Tibial nerve (tissue), 4 donors: ENCODE data around the gene COL27A1. TPM values are rescaled to one million over a fixed set of nuclear protein-coding genes. Genes with fewer than 3 reads are reported as not detected.
"Not testable (repeated sequence)": the region's sequence is repeated elsewhere in the genome, so short reads cannot be mapped to it uniquely, and the experiment has no call there.

Experiments
- DNase-seq, 2 donors: peaks; one replicate each; pipeline ENCODE4 v3.0.0-alpha.2; 2019; ENCODE audit warnings: low spot score in 2 of 2
- H3K27ac ChIP-seq, 4 donors: fragments of 200-600 bp; sonication (generic) in 3 of 4; one replicate each; pipeline ENCODE4 v1.5.1; 2017 to 2019; ENCODE audit warnings: mild to moderate bottlenecking in 1 of 4
- H3K27me3 ChIP-seq, 2 donors: fragments of 200-600 bp; sonication (generic) in 1 of 2; one replicate each; pipeline versions ENCODE4 v1.5.1 to v1.6.0; 2017 to 2019
- H3K36me3 ChIP-seq, 3 donors: fragments of 200-600 bp; sonication (generic); one replicate each; pipeline ENCODE4 v1.5.1; 2018 to 2019
- H3K4me1 ChIP-seq, 4 donors: fragments of 200-600 bp; sonication (generic) in 3 of 4; one replicate each; pipeline ENCODE4 v1.5.1; 2017 to 2019
- H3K4me3 ChIP-seq, 4 donors: fragments of 200-600 bp; sonication (generic) in 3 of 4; one replicate each; pipeline ENCODE4 v1.5.1; 2017 to 2019; ENCODE audit warnings: mild to moderate bottlenecking in 1 of 4, moderate library complexity in 1 of 4
- H3K9me3 ChIP-seq, 4 donors: fragments of 200-600 bp; sonication (generic) in 3 of 4; one replicate each; pipeline ENCODE4 v1.5.1; 2017 to 2019
- EP300 ChIP-seq, 2 donors: sonication (generic); formaldehyde crosslinking; IDR thresholded peaks; one replicate each; pipeline ENCODE4 v1.6.1; 2017; ENCODE audit warnings: antibody characterized with exemption in 2 of 2, mild to moderate bottlenecking in 1 of 2
- POLR2A ChIP-seq, 2 donors: fragments of 450-650 bp; IDR thresholded peaks; one replicate each; pipeline ENCODE4 v1.6.1; 2017; ENCODE audit warnings: antibody characterized with exemption in 2 of 2, mild to moderate bottlenecking in 2 of 2, moderate library complexity in 2 of 2
- WGBS, 2 donors: methylation state at CpG; one replicate each; pipeline ENCODE4 v1.1.5; 2018; 5-methylcytosine and 5-hydroxymethylcytosine counted together
- total RNA-seq, 4 donors: library from RNA; depleted of rRNA; stranded (reverse); fragments of >200 nt; gene quantifications; one replicate each; pipeline ENCODE4 v1.1.0, GENCODE V29; 2016
- TF ChIP-seq, protein P1 (sequence below), 5 experiments: fragments of 200-600 bp in 3 of 5; fragments of 450-650 bp in 2 of 5; sonication (generic) in 3 of 5; IDR thresholded peaks; one replicate each; pipeline ENCODE4 v1.5.1; 2016 to 2019; ENCODE audit warnings: antibody characterized with exemption in 5 of 5, mild to moderate bottlenecking in 3 of 5, moderate library complexity in 2 of 5

The COL27A1 gene
- total RNA-seq, 4 donors from 2014 or later = 14.9 to 55.8 (median 27.7) TPM

DNA sequence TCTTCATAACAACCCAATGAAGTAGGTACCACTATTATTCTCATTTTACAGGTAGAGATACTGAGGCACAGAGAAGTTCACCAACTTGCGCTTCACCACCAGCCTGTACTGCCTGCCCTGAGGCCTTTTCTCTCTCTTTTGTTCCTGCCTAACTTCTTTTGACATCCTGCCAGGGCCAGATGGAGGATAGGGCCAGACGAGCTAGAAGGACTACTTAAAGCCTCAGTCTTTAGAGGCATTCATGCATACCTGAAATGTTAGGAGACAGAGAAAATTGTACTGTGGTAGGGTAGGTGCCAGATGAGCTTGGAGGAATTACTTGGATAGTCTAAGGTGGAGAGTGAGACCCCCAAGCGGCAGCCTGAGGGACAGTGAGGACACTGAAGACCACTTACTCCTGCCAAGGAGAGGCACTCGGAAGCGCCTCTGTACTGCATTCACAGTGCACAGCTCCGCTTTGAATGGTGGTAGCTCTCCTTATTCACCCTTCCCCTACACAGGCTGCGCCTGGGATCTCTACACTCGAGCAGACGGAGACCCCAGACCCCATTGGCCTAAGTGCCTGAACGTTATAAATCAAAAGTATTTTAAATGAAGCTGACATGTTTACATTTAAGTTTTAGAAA is 161.4 kb downstream of the COL27A1 start:
- H3K36me3 ChIP-seq = peaks cover 0 to 10% (median 0%) of the 10 kb centered on the region in 3 donors
- H3K9me3 ChIP-seq = no peaks in the 10 kb centered on the region
- WGBS, 2 donors = 77 to 78% methylated on average over 10 of the region's 10 CpGs
- DNase-seq = no peak
- peaks cover 0 to 3% of the 10 kb centered on the region in 2 donors for H3K27me3 ChIP-seq
- no peak overlapping the region for H3K4me3 ChIP-seq
- no peak overlapping the region for H3K27ac ChIP-seq
- TF ChIP-seq, protein P1, sequence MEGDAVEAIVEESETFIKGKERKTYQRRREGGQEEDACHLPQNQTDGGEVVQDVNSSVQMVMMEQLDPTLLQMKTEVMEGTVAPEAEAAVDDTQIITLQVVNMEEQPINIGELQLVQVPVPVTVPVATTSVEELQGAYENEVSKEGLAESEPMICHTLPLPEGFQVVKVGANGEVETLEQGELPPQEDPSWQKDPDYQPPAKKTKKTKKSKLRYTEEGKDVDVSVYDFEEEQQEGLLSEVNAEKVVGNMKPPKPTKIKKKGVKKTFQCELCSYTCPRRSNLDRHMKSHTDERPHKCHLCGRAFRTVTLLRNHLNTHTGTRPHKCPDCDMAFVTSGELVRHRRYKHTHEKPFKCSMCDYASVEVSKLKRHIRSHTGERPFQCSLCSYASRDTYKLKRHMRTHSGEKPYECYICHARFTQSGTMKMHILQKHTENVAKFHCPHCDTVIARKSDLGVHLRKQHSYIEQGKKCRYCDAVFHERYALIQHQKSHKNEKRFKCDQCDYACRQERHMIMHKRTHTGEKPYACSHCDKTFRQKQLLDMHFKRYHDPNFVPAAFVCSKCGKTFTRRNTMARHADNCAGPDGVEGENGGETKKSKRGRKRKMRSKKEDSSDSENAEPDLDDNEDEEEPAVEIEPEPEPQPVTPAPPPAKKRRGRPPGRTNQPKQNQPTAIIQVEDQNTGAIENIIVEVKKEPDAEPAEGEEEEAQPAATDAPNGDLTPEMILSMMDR (IDR thresholded peaks at IDR 0.05) = no peak
- no peak for TF ChIP-seq POLR2A (IDR thresholded peaks at IDR 0.05)
- no peak for TF ChIP-seq EP300 (IDR thresholded peaks at IDR 0.05)
- no peaks in the 10 kb centered on the region for H3K4me1 ChIP-seq

DNA sequence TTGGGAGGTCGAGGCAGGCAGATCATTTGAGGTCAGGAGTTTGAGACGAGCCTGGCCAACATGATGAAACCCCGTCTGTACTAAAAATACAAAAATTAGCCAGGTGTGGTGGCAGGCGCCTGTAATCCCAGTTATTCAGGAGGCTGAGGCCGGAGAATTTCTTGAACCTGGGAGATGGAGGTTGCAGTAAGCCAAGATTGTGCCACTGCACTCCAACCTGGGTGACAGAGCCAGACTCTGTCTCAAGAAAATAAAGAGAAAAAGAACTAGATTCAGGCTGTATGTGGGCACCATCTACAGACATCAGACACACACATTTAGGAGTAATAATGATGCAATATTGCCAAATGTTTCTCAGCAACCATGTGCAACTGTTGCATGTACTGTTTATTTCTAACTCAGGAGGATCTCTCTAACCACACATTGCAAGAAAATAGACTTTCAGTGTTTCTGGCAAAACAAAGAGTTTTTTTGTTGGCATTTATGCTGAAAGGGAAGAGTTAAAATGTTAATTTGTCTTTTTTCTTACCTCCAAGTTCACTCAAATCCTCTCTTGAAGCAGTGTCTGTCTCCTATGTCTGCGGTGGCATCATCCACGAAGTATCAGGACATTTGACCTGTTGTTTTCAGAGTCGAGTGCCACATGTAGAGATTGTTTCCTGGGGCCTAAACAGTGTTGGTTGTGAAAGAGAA is 162.5 kb downstream of the COL27A1 start:
- TF ChIP-seq EP300 (IDR thresholded peaks at IDR 0.05) = no peak
- no peak for TF ChIP-seq POLR2A (IDR thresholded peaks at IDR 0.05)
- TF ChIP-seq, protein P1 (IDR thresholded peaks at IDR 0.05) = no peak
- no peak overlapping the region for H3K27ac ChIP-seq
- peaks cover 0 to 3% of the 10 kb centered on the region in 2 donors for H3K27me3 ChIP-seq
- H3K4me1 ChIP-seq = no peaks in the 10 kb centered on the region
- H3K9me3 ChIP-seq = no peaks in the 10 kb centered on the region
- WGBS, 2 donors = 74 to 76% methylated on average over 8 of the region's 8 CpGs
- no peaks in the 10 kb centered on the region for H3K36me3 ChIP-seq
- DNase-seq = no peak
- no peak overlapping the region for H3K4me3 ChIP-seq

DNA sequence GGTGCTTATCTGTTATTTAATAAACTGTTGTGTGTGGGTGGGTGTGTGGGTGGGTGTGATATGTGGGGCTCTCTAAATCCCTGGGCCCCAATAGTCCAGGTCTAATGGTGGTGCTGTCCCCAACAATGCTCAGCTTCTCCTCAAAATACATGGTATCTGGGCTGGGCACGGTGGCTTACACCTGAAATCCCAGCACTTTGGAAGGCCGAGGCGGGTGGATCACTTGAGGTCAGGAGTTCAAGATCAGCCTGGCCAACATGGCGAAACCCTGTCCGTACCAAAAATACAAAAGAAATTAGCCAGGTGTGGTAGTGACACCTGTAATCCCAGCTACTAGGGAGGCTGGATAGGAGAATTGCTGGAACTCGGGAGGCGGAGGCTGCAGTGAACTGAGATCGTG is 163.1 kb downstream of the COL27A1 start:
- no peak for DNase-seq
- WGBS, 2 donors = 85 to 87% methylated on average over 8 of the region's 8 CpGs
- Histone ChIP-seq H3K4me1 (no peaks in the 10 kb centered on the region), H3K9me3 (no peaks in the 10 kb centered on the region), H3K27me3 (peaks cover 0 to 3% of the 10 kb centered on the region in 2 donors), H3K4me3 (no peak overlapping the region), H3K36me3 (no peaks in the 10 kb centered on the region), H3K27ac (no peak overlapping the region)
- TF ChIP-seq POLR2A (IDR thresholded peaks at IDR 0.05) (no peak), EP300 (IDR thresholded peaks at IDR 0.05) (no peak)
- TF ChIP-seq, protein P1 (IDR thresholded peaks at IDR 0.05) = no peak

DNA sequence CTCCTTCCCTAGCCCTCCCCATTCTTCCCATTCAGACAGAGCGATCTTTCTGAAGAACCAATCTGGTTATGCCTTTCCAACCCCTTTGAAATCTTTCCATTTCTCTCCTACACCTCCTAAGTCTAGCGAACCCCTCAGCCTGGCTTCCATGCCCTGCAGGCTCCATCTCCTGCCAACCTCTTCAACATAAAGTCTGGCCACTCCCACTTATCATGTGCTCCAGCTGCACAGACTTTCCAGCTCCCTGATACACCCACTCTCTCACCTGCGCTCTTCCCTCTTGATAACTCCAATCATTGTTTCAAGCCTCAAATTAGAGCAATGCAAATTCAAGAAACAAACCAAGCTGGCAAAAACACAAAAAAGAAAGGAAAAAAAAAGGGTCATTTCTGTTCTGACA is 163.8 kb downstream of the COL27A1 start:
- TF ChIP-seq EP300 (IDR thresholded peaks at IDR 0.05) (no peak), POLR2A (IDR thresholded peaks at IDR 0.05) (no peak)
- TF ChIP-seq, protein P1 (IDR thresholded peaks at IDR 0.05) = no peak
- no peak overlapping the region for H3K4me3 ChIP-seq
- no peaks in the 10 kb centered on the region for H3K36me3 ChIP-seq
- peaks cover 0 to 3% of the 10 kb centered on the region in 2 donors for H3K27me3 ChIP-seq
- WGBS, 2 donors = 79 to 81% methylated on average over 3 of the region's 3 CpGs
- no peaks in the 10 kb centered on the region for H3K4me1 ChIP-seq
- no peak for DNase-seq
- H3K27ac ChIP-seq = no peak overlapping the region
- no peaks in the 10 kb centered on the region for H3K9me3 ChIP-seq

DNA sequence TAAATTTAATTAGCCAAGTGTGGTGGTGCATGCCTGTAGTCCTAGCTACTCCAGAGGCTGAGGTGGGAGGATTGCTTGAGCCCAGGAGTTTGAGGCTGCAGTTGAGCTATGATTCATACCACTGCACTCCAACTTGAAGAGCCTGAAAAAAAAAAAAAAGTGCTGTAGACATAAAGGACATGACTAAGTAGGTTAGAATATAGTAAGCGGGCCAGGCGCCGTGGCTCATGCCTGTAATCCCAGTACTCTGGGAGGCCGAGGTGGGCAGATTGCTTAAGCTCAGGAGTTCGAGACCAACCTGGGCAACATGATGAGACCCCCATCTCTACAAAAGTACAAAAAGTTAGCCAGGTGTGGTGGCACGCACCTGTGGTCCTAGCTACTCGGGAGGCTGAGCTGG is 165.4 kb downstream of the COL27A1 start:
- H3K9me3 ChIP-seq, H3K36me3 ChIP-seq, H3K27ac ChIP-seq, H3K4me3 ChIP-seq, DNase-seq, H3K4me1 ChIP-seq, H3K27me3 ChIP-seq: not testable (repeated sequence)
- 84 to 89% methylated on average over 7 of the region's 7 CpGs for WGBS, 2 donors
